HepG2 (cell line): Measurements from ENCODE around the gene SVOP. TPM values are rescaled to one million over a fixed set of nuclear protein-coding genes. Genes with fewer than 3 reads are reported as not detected.

Experiments
- ARNT2 ChIP-seq: sonication (generic); formaldehyde crosslinking; IDR thresholded peaks from 2 replicates; pipeline ENCODE4 v1.8.0; 2022; ENCODE audit warnings: mild to moderate bottlenecking, low read depth, missing genetic modification reagents, moderate library complexity
- ATF4 ChIP-seq, 2 experiments: fragments of 450-650 bp in 1 of 2; sonication (generic) in 1 of 2; formaldehyde crosslinking; IDR thresholded peaks; 2 replicates each; pipeline versions ENCODE4 v1.5.0 to v1.8.0; 2020 to 2022; ENCODE audit warnings: mild to moderate bottlenecking in 1 of 2, missing genetic modification reagents in 1 of 2
- EP300 ChIP-seq, 3 experiments: sonication (generic) in 1 of 3; formaldehyde crosslinking in 1 of 3; IDR thresholded peaks; 2 replicates each; pipeline versions ENCODE4 v1.5.1 to v1.6.1; 2011 to 2020; ENCODE audit warnings: low read depth in 2 of 3, low read length in 2 of 3, borderline replicate concordance in 1 of 3, improper control_type of control experiment in 1 of 3, mild to moderate bottlenecking in 1 of 3, missing genetic modification reagents in 1 of 3, moderate library complexity in 1 of 3
- ERF ChIP-seq: IDR thresholded peaks from 2 replicates; pipeline ENCODE4 v1.6.1; 2018; ENCODE audit warnings: missing biosample characterization, missing genetic modification reagents
- FOXM1 ChIP-seq: sonication (generic); formaldehyde crosslinking; IDR thresholded peaks from 2 replicates; pipeline ENCODE4 v1.5.0; 2020; ENCODE audit warnings: missing genetic modification reagents
- HDAC1 ChIP-seq: sonication (generic); formaldehyde crosslinking; IDR thresholded peaks from 2 replicates; pipeline ENCODE4 v1.5.1; 2020; ENCODE audit warnings: mild to moderate bottlenecking, missing genetic modification reagents
- IRX3 ChIP-seq: sonication (generic); formaldehyde crosslinking; IDR thresholded peaks from 2 replicates; pipeline ENCODE4 v1.8.1; 2023; ENCODE audit warnings: mild to moderate bottlenecking, low read depth, missing genetic modification reagents, borderline replicate concordance
- MIXL1 ChIP-seq: IDR thresholded peaks from 2 replicates; pipeline ENCODE4 v1.6.1; 2016
- MXD1 ChIP-seq: sonication (generic); formaldehyde crosslinking; IDR thresholded peaks from 2 replicates; pipeline ENCODE4 v1.4.0; 2020; ENCODE audit warnings: mild to moderate bottlenecking, missing genetic modification reagents
- MYC ChIP-seq: sonication (generic); formaldehyde crosslinking; IDR thresholded peaks from 2 replicates; pipeline ENCODE4 v1.9.0; 2021; ENCODE audit warnings: missing genetic modification reagents, borderline replicate concordance
- NFE2 ChIP-seq: sonication (generic); formaldehyde crosslinking; IDR thresholded peaks from 2 replicates; pipeline ENCODE4 v1.4.0; 2020; ENCODE audit warnings: missing genetic modification reagents
- NFKBIZ ChIP-seq: IDR thresholded peaks from 2 replicates; pipeline ENCODE4 v1.6.1; 2018; ENCODE audit warnings: missing genetic modification reagents, missing compliant biosample characterization
- RAD21 ChIP-seq: fragments of 450-650 bp; formaldehyde crosslinking; IDR thresholded peaks from 2 replicates; pipeline ENCODE4 v1.5.0; 2020; ENCODE audit warnings: mild to moderate bottlenecking
- TAF15 ChIP-seq: fragments of 200-400 bp; formaldehyde crosslinking; IDR thresholded peaks from one replicate; pipeline ENCODE4 v1.6.1; 2018; ENCODE audit warnings: mild to moderate bottlenecking, low read depth, low read length; ENCODE audit not compliant: poor library complexity, severe bottlenecking
- ZFX ChIP-seq: sonication (generic); formaldehyde crosslinking; IDR thresholded peaks from 2 replicates; pipeline ENCODE4 v1.4.0; 2020; ENCODE audit warnings: mild to moderate bottlenecking, low read depth, missing genetic modification reagents, moderate library complexity
- ZNF124 ChIP-seq: sonication (generic); formaldehyde crosslinking; IDR thresholded peaks from 2 replicates; pipeline ENCODE4 v1.4.0; 2020; ENCODE audit warnings: missing genetic modification reagents
- ZNF569 ChIP-seq: sonication (generic); formaldehyde crosslinking; IDR thresholded peaks from 2 replicates; pipeline ENCODE4 v1.5.0; 2020; ENCODE audit warnings: mild to moderate bottlenecking, missing genetic modification reagents, moderate library complexity, borderline replicate concordance
- ZNF678 ChIP-seq: sonication (generic); formaldehyde crosslinking; IDR thresholded peaks from 2 replicates; pipeline ENCODE4 v1.4.0; 2020; ENCODE audit warnings: mild to moderate bottlenecking, missing genetic modification reagents
- ZNF747 ChIP-seq: sonication (generic); formaldehyde crosslinking; IDR thresholded peaks from 2 replicates; pipeline ENCODE4 v1.8.1; 2023; ENCODE audit warnings: missing genetic modification reagents, mild to moderate bottlenecking, borderline replicate concordance
- ZNF788 ChIP-seq: sonication (generic); formaldehyde crosslinking; IDR thresholded peaks from 2 replicates; pipeline ENCODE4 v1.5.0; 2020; ENCODE audit warnings: mild to moderate bottlenecking, missing genetic modification reagents, borderline replicate concordance
- ZSCAN22 ChIP-seq: sonication (generic); formaldehyde crosslinking; IDR thresholded peaks from 2 replicates; pipeline ENCODE4 v1.4.0; 2020; ENCODE audit warnings: mild to moderate bottlenecking, missing genetic modification reagents
- polyA plus RNA-seq, 8 experiments: library from polyadenylated mRNA; depleted of rRNA in 3 of 8; stranded (reverse) in 7 of 8; unstranded in 1 of 8; fragments of >200 nt; fragmentation: Illumina TruSeq in 4 of 8; extraction: Trizol in 4 of 8; gene quantifications; 2 replicates each; pipeline versions ENCODE4 v1.2.1 to v1.2.3, GENCODE V29; 2011 to 2016; ENCODE audit warnings: low read depth in 4 of 8, missing spikeins in 1 of 8, mixed read lengths in 1 of 8; ENCODE audit not compliant: insufficient read depth in 1 of 8
- total RNA-seq, 5 experiments: library from RNA; depleted of rRNA; stranded (reverse); fragments of >200 nt; fragmentation: Illumina TruSeq; extraction: Trizol; gene quantifications; 2 replicates each; pipeline ENCODE4 v1.2.3, GENCODE V29; 2016; ENCODE audit warnings: low read depth in 1 of 5
- TF ChIP-seq, protein P1 (sequence below): sonication (generic); formaldehyde crosslinking; IDR thresholded peaks from 2 replicates; pipeline ENCODE4 v1.4.0; 2020; ENCODE audit warnings: missing genetic modification reagents
- TF ChIP-seq, protein P2 (sequence below): IDR thresholded peaks from 2 replicates; pipeline ENCODE4 v1.6.1; 2016
- TF ChIP-seq, protein P3 (sequence below): sonication (generic); formaldehyde crosslinking; conservative IDR thresholded peaks from 2 replicates; pipeline ENCODE4 v1.4.0; 2020; ENCODE audit warnings: missing genetic modification reagents
- TF ChIP-seq, protein P4 (sequence below): sonication (generic); formaldehyde crosslinking; IDR thresholded peaks from 2 replicates; pipeline ENCODE4 v1.5.1; 2020; ENCODE audit warnings: missing genetic modification reagents, mild to moderate bottlenecking, borderline replicate concordance

SVOP gene
- total and polyA plus RNA-seq, 2 of the 13 experiments (the other 11 are each of a cell fraction or from before 2014, with no cell fraction given), result not detected

- no peak for TF ChIP-seq NFE2 (CRISPR knock-in tag)
- no peak for TF ChIP-seq NFKBIZ (CRISPR knock-in tag)
- TF ChIP-seq, protein P1, sequence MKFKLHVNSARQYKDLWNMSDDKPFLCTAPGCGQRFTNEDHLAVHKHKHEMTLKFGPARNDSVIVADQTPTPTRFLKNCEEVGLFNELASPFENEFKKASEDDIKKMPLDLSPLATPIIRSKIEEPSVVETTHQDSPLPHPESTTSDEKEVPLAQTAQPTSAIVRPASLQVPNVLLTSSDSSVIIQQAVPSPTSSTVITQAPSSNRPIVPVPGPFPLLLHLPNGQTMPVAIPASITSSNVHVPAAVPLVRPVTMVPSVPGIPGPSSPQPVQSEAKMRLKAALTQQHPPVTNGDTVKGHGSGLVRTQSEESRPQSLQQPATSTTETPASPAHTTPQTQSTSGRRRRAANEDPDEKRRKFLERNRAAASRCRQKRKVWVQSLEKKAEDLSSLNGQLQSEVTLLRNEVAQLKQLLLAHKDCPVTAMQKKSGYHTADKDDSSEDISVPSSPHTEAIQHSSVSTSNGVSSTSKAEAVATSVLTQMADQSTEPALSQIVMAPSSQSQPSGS (CRISPR knock-in tag), result no peak
- TF ChIP-seq ARNT2 (CRISPR knock-in tag), result no peak
- no peak for TF ChIP-seq ZNF569 (CRISPR knock-in tag)
- peak; percentile 64; the same call in 1 of the 2 replicates for TF ChIP-seq ZFX (CRISPR knock-in tag)
- TF ChIP-seq, protein P2, sequence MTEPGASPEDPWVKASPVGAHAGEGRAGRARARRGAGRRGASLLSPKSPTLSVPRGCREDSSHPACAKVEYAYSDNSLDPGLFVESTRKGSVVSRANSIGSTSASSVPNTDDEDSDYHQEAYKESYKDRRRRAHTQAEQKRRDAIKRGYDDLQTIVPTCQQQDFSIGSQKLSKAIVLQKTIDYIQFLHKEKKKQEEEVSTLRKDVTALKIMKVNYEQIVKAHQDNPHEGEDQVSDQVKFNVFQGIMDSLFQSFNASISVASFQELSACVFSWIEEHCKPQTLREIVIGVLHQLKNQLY (CRISPR knock-in tag), result no peak
- TF ChIP-seq IRX3 (CRISPR knock-in tag), result no peak
- peak; percentile 75; the same call in 1 of the 2 replicates for TF ChIP-seq ZNF788
- no peak for TF ChIP-seq ZNF678 (CRISPR knock-in tag)
- no peak for TF ChIP-seq RAD21
- TF ChIP-seq EP300 (IDR thresholded peaks at IDR 0.05; ENCODE audit: low read depth in 2 of 2, low read length in 2 of 2), result no peak
- no peak for TF ChIP-seq EP300 (CRISPR knock-in tag; IDR thresholded peaks at IDR 0.05; ENCODE audit: borderline replicate concordance)
- TF ChIP-seq TAF15, result no peak
- no peak for TF ChIP-seq FOXM1 (CRISPR knock-in tag)
- TF ChIP-seq MYC (CRISPR knock-in tag), result no peak
- TF ChIP-seq, protein P3, sequence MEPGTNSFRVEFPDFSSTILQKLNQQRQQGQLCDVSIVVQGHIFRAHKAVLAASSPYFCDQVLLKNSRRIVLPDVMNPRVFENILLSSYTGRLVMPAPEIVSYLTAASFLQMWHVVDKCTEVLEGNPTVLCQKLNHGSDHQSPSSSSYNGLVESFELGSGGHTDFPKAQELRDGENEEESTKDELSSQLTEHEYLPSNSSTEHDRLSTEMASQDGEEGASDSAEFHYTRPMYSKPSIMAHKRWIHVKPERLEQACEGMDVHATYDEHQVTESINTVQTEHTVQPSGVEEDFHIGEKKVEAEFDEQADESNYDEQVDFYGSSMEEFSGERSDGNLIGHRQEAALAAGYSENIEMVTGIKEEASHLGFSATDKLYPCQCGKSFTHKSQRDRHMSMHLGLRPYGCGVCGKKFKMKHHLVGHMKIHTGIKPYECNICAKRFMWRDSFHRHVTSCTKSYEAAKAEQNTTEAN, result no peak
- TF ChIP-seq, protein P4, sequence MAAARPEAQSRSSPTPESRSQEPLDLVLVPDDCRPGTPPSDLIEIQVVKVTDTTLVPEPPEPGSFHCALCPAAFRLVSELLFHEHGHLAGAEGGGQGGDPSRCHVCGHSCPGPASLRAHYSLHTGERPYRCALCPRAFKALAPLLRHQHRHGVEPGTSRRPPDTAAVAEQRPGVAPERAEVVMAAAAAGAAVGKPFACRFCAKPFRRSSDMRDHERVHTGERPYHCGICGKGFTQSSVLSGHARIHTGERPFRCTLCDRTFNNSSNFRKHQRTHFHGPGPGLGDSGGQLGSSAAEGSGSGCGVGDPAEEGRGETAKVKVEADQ, result no peak
- TF ChIP-seq HDAC1 (CRISPR knock-in tag), result peak; percentile 61
- TF ChIP-seq MIXL1 (CRISPR knock-in tag), result no peak
- no peak for TF ChIP-seq ATF4 (CRISPR knock-in tag; IDR thresholded peaks at IDR 0.05)
- TF ChIP-seq ZSCAN22 (CRISPR knock-in tag), result no peak
- no peak for TF ChIP-seq ZNF124 (CRISPR knock-in tag)
- no peak for TF ChIP-seq ERF (CRISPR knock-in tag)
- no peak for TF ChIP-seq MXD1 (CRISPR knock-in tag)
- TF ChIP-seq ZNF747, result 0 out of 2 replicates have a peak, but pooled peaks have one; percentile 55
These were observed 141.1 kb downstream of the SVOP start, which contains the start of gene DAO (continued) for GRCh38 chr12:108879615-108880254.
